T-cell (primary cell): ENCODE data around the gene LOXHD1. TPM values are rescaled to one million over a fixed set of nuclear protein-coding genes. Genes with fewer than 3 reads are reported as not detected.

Experiments
- ATAC-seq, 4 experiments: fragments of 200-7000 bp in 3 of 4; fragments of 150-1000 bp in 1 of 4; cut with Tn5 transposase; replicated peaks in 1 of 4; 1 replicate in 3 of 4; 2 replicates in 1 of 4; pipeline ENCODE4 v1.10.0; 2021; ENCODE audit warnings: moderate library complexity in 3 of 4, mild to moderate bottlenecking in 2 of 4, moderate number of reproducible peaks in 1 of 4
- CTCF ChIA-PET, 2 donors: fragments of 300-600 bp; sonication (Branson Sonifier 250); formaldehyde crosslinking; loops; one replicate each; lab custom pipeline; 2022; ENCODE audit warnings: antibody characterized with exemption in 2 of 2; lab: Charles Lee
- POLR2A ChIA-PET, 2 donors: fragments of 300-600 bp; sonication (Branson Sonifier 250); formaldehyde crosslinking; loops; one replicate each; lab custom pipeline; 2022; ENCODE audit warnings: antibody characterized with exemption in 2 of 2; lab: Charles Lee
- DNase-seq, 35 experiments: peaks; one replicate each; pipeline versions ENCODE4 v3.0.0 to v3.0.0-alpha.2; 2013 to 2023
- H3K27ac ChIP-seq: one replicate; pipeline ENCODE4 v1.5.1; 2013; ENCODE audit warnings: low read length
- H3K27me3 ChIP-seq, 2 experiments: replicated peaks in 1 of 2; 1 replicate in 1 of 2; 2 replicates in 1 of 2; pipeline versions ENCODE4 v1.6.1 to v1.7.0; 2013; ENCODE audit warnings: low read length in 1 of 2, mixed read lengths in 1 of 2; ENCODE audit not compliant: control insufficient read depth in 2 of 2, insufficient read depth in 2 of 2; ENCODE audit errors: extremely low read depth in 1 of 2
- H3K36me3 ChIP-seq, 2 donors: 1 replicate in 1 of 2; 2 replicates in 1 of 2; pipeline versions ENCODE4 v1.6.1 to v1.7.0; 2013; ENCODE audit warnings: low read length in 1 of 2; ENCODE audit not compliant: control insufficient read depth in 2 of 2, insufficient read depth in 1 of 2; ENCODE audit errors: extremely low read depth in 1 of 2
- H3K4me1 ChIP-seq, 2 experiments: 1 replicate in 1 of 2; 2 replicates in 1 of 2; pipeline versions ENCODE4 v1.6.1 to v1.7.0; 2013; ENCODE audit warnings: low read length in 2 of 2, mixed read lengths in 1 of 2; ENCODE audit not compliant: insufficient read depth in 2 of 2, control insufficient read depth in 1 of 2; ENCODE audit errors: extremely low read depth in 1 of 2
- H3K4me3 ChIP-seq, 2 donors: 1 replicate in 1 of 2; 2 replicates in 1 of 2; pipeline versions ENCODE4 v1.5.1 to v1.7.0; 2013; ENCODE audit warnings: mild to moderate bottlenecking in 2 of 2, low read length in 1 of 2, moderate library complexity in 1 of 2; ENCODE audit not compliant: control insufficient read depth in 1 of 2; ENCODE audit errors: extremely low read depth in 1 of 2
- H3K9me3 ChIP-seq: 2 replicates; pipeline ENCODE4 v1.7.0; 2013
- H3K27ac Mint-ChIP-seq, 2 donors: one replicate each; pipeline ENCODE4 v1.8.0; 2020 to 2021; ENCODE audit warnings: mild to moderate bottlenecking in 2 of 2, mixed read lengths in 2 of 2
- H3K27me3 Mint-ChIP-seq, 2 donors: one replicate each; pipeline ENCODE4 v1.8.0; 2021 to 2022; ENCODE audit warnings: mixed read lengths in 2 of 2
- H3K36me3 Mint-ChIP-seq: one replicate; pipeline ENCODE4 v1.8.0; 2021; ENCODE audit warnings: mixed read lengths
- H3K4me1 Mint-ChIP-seq, 3 donors: one replicate each; pipeline ENCODE4 v1.8.0; 2020 to 2022; ENCODE audit warnings: mixed read lengths in 3 of 3, mild to moderate bottlenecking in 1 of 3
- H3K4me3 Mint-ChIP-seq, 3 donors: one replicate each; pipeline ENCODE4 v1.8.0; 2020 to 2022; ENCODE audit warnings: mild to moderate bottlenecking in 3 of 3, mixed read lengths in 3 of 3, moderate library complexity in 3 of 3
- H3K9me3 Mint-ChIP-seq, 3 donors: one replicate each; pipeline ENCODE4 v1.8.0; 2020 to 2022; ENCODE audit warnings: mixed read lengths in 3 of 3
- WGBS: methylation state at CpG from one replicate; pipeline ENCODE4 v1.1.5; 2013; ENCODE audit warnings: missing lambda C conversion rate; ENCODE audit not compliant: insufficient coverage; 5-methylcytosine and 5-hydroxymethylcytosine counted together
- total RNA-seq, 35 experiments: library from RNA in 6 of 35; stranded (reverse) in 6 of 35; fragments of 120-200 nt in 1 of 35; gene quantifications; one replicate each; pipeline versions ENCODE4 v1.2.1 to v1.2.4 and lab custom pipeline; 2013 to 2026

The LOXHD1 gene
- total RNA-seq, 5 donors from 2014 or later (not counting 1 experiment from before 2014, with no cell fraction given): 0.07 to 0.21 (median 0.15) TPM; not detected in 1

GRCh38 chr18:46565256-46565655 is 91.8 kb downstream of the LOXHD1 start:
- no peaks in the 10 kb centered on the region for H3K4me1 Mint-ChIP-seq
- Histone ChIP-seq H3K9me3 (no peaks in the 10 kb centered on the region), H3K36me3 (no peaks in the 10 kb centered on the region), H3K4me3 (no peak overlapping the region), H3K4me1 (no peaks in the 10 kb centered on the region), H3K27ac (no peak overlapping the region), H3K27me3 (peaks cover 0 to 13% of the 10 kb centered on the region in 2 experiments)
- ATAC-seq (no peak), DNase-seq (no peak)
- H3K36me3 Mint-ChIP-seq: no peaks in the 10 kb centered on the region
- no peaks in the 10 kb centered on the region for H3K9me3 Mint-ChIP-seq
- H3K27ac Mint-ChIP-seq: no peak overlapping the region
- ChIA-PET CTCF (no interaction called here), POLR2A (no interaction called here)
- no peak overlapping the region for H3K4me3 Mint-ChIP-seq
- H3K27me3 Mint-ChIP-seq: peaks cover 6 to 26% of the 10 kb centered on the region in 2 donors
- WGBS: 90% methylated on average over 3 of the region's 5 CpGs

GRCh38 chr18:46563317-46563716 is 93.7 kb downstream of the LOXHD1 start:
- DNase-seq (no peak), ATAC-seq (no peak)
- POLR2A ChIA-PET: interaction anchor here in 1 of 2 donors (0.6 kb wide), 1 partner anchor 848 kb away, joined by 3 read pairs; no protein-coding TSS in a partner anchor
- H3K36me3 ChIP-seq: no peaks in the 10 kb centered on the region
- H3K4me1 ChIP-seq: no peaks in the 10 kb centered on the region
- no peak overlapping the region for H3K27ac ChIP-seq
- no peak overlapping the region for H3K4me3 ChIP-seq
- CTCF ChIA-PET: no interaction called here
- peaks cover 4 to 22% of the 10 kb centered on the region in 2 donors for H3K27me3 Mint-ChIP-seq
- no peaks in the 10 kb centered on the region for H3K36me3 Mint-ChIP-seq
- H3K4me3 Mint-ChIP-seq: no peak overlapping the region
- H3K9me3 Mint-ChIP-seq: no peaks in the 10 kb centered on the region
- H3K27ac Mint-ChIP-seq: no peak overlapping the region
- WGBS: no CpG with 5 or more reads among the region's 4 CpGs
- H3K9me3 ChIP-seq: no peaks in the 10 kb centered on the region
- H3K4me1 Mint-ChIP-seq: no peaks in the 10 kb centered on the region
- peaks cover 0 to 10% of the 10 kb centered on the region in 2 experiments for H3K27me3 ChIP-seq

DNA sequence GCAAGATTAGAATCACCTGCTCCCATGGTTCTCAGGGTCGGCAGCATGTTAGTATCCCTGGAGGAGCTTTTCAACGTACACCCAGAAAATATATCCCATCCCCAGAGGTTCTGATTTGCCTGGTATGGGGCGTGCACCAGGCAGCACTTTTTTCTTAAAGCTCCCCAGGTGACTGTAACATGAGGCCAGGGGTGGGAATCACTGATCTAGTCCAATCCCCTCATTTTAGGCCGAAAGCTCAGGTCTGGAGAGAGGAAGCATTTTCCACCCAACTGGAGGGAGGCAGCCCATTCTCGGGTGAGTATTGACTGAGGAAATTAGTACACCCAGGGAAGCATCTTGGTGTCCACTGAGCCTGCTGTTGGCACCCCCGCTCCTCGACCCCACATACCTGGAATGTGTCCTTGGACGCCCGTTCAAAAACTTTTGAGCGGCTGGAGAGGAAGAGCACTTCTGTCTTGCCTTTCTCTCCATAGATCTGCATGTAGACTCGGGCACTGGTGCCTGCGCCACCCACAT is 94.3 kb downstream of the LOXHD1 start:
- H3K4me1 Mint-ChIP-seq: no peaks in the 10 kb centered on the region
- Histone ChIP-seq H3K27ac (no peak overlapping the region), H3K4me3 (no peak overlapping the region), H3K9me3 (no peaks in the 10 kb centered on the region), H3K27me3 (peaks cover 0 to 10% of the 10 kb centered on the region in 2 experiments), H3K4me1 (no peaks in the 10 kb centered on the region), H3K36me3 (no peaks in the 10 kb centered on the region)
- H3K27me3 Mint-ChIP-seq: peaks cover 4 to 22% of the 10 kb centered on the region in 2 donors
- H3K27ac Mint-ChIP-seq: no peak overlapping the region
- H3K36me3 Mint-ChIP-seq: no peaks in the 10 kb centered on the region
- H3K4me3 Mint-ChIP-seq: no peak overlapping the region
- H3K9me3 Mint-ChIP-seq: no peaks in the 10 kb centered on the region
- DNase-seq (no peak), ATAC-seq (no peak)
- CTCF ChIA-PET: no interaction called here
- POLR2A ChIA-PET: interaction anchor here in 1 of 2 donors (0.6 kb wide), 1 partner anchor 849 kb away, joined by 3 read pairs; no protein-coding TSS in a partner anchor
- WGBS: 83% methylated on average over 3 of the region's 12 CpGs

DNA sequence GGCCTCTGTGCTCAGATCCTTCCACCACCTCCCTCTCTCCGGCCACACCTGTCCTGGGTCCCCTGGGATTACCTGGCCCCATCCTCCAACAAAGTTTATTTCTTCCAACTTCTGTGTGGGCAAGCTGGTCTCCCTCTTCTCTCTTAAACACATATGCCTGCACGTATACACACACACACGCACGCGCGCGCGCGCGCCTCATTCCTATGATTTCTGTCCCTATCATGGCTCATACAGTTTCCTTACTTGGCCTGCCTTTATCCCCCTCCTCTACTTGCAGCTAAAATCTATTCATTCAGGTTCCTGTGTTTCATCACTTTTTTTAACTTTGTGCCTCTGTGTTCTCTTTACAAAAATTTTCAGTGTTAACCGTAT is 96.4 kb downstream of the LOXHD1 start:
- Mint-ChIP-seq H3K27me3 (peaks cover 4 to 12% of the 10 kb centered on the region in 2 donors), H3K27ac (no peak overlapping the region), H3K9me3 (no peaks in the 10 kb centered on the region), H3K36me3 (no peaks in the 10 kb centered on the region), H3K4me1 (no peaks in the 10 kb centered on the region), H3K4me3 (no peak overlapping the region)
- Histone ChIP-seq H3K36me3 (no peaks in the 10 kb centered on the region), H3K4me1 (no peaks in the 10 kb centered on the region), H3K27ac (no peak overlapping the region), H3K4me3 (no peak overlapping the region), H3K9me3 (no peaks in the 10 kb centered on the region), H3K27me3 (peaks cover 0 to 10% of the 10 kb centered on the region in 2 experiments)
- ATAC-seq (no peak), DNase-seq (no peak)
- WGBS: 98% methylated on average over 9 of the region's 11 CpGs
- ChIA-PET CTCF (interaction anchor here in 1 of 2 donors (0.6 kb wide), 1 partner anchor 800 kb away, joined by 5 read pairs; no protein-coding TSS in a partner anchor), POLR2A (no interaction called here)

- H3K9me3 ChIP-seq: no peaks in the 10 kb centered on the region
- H3K9me3 Mint-ChIP-seq: no peaks in the 10 kb centered on the region
- H3K27me3 Mint-ChIP-seq: peaks cover 1 to 8% of the 10 kb centered on the region in 2 donors
- no peaks in the 10 kb centered on the region for H3K36me3 Mint-ChIP-seq
- no peak for DNase-seq
- ChIA-PET POLR2A (no interaction called here), CTCF (no interaction called here)
- H3K27ac Mint-ChIP-seq: no peak overlapping the region
- no peak for ATAC-seq
- 88% methylated on average over 37 of the region's 37 CpGs for WGBS
- no peak overlapping the region for H3K27ac ChIP-seq
- H3K27me3 ChIP-seq: peaks cover 0 to 10% of the 10 kb centered on the region in 2 experiments
- no peak overlapping the region for H3K4me3 ChIP-seq
- H3K4me1 ChIP-seq: no peaks in the 10 kb centered on the region
- H3K36me3 ChIP-seq: no peaks in the 10 kb centered on the region
- no peak overlapping the region for H3K4me3 Mint-ChIP-seq
- no peaks in the 10 kb centered on the region for H3K4me1 Mint-ChIP-seq
Measured at GRCh38 chr18:46559946-46560670, 96.9 kb downstream of the LOXHD1 start.

GRCh38 chr18:46559296-46559695 is 97.7 kb downstream of the LOXHD1 start:
- H3K27ac Mint-ChIP-seq: no peak overlapping the region
- 86% methylated on average over 6 of the region's 9 CpGs for WGBS

More at GRCh38 chr18:46559296-46559695, 97.7 kb downstream of the LOXHD1 start:
- no peaks in the 10 kb centered on the region for H3K9me3 Mint-ChIP-seq
- no peak for ATAC-seq
- Histone ChIP-seq H3K4me1 (no peaks in the 10 kb centered on the region), H3K36me3 (no peaks in the 10 kb centered on the region), H3K27ac (no peak overlapping the region), H3K4me3 (no peak overlapping the region), H3K27me3 (peaks cover 0 to 9% of the 10 kb centered on the region in 2 experiments), H3K9me3 (no peaks in the 10 kb centered on the region)
- H3K36me3 Mint-ChIP-seq: no peaks in the 10 kb centered on the region
- no peaks in the 10 kb centered on the region for H3K4me1 Mint-ChIP-seq
- no peak for DNase-seq
- H3K27me3 Mint-ChIP-seq: peaks cover 1 to 8% of the 10 kb centered on the region in 2 donors
- CTCF ChIA-PET: no interaction called here
- no peak overlapping the region for H3K4me3 Mint-ChIP-seq
- POLR2A ChIA-PET: no interaction called here
